Heart left ventricle (tissue), 16 donors: Measurements from ENCODE around the gene SRD5A2. TPM values are rescaled to one million over a fixed set of nuclear protein-coding genes. Genes with fewer than 3 reads are reported as not detected.

Experiments
- ATAC-seq, 4 donors: fragments of 200-7000 bp; cut with Tn5 transposase; one replicate each; pipeline ENCODE4 v1.9.1; 2020 to 2022; ENCODE audit warnings: moderate library complexity in 4 of 4, mild to moderate bottlenecking in 3 of 4, moderate number of reproducible peaks in 1 of 4
- DNase-seq, 5 donors: peaks; one replicate each; pipeline ENCODE4 v3.0.0-alpha.2; 2020
- H3K27ac ChIP-seq, 12 donors: fragments of 200-600 bp; sonication (generic) in 4 of 12; one replicate each; pipeline versions ENCODE4 v1.5.0 to v1.8.0; 2016 to 2022; ENCODE audit warnings: mild to moderate bottlenecking in 2 of 12
- H3K27me3 ChIP-seq, 9 donors: fragments of 200-600 bp; sonication (generic) in 2 of 9; one replicate each; pipeline versions ENCODE4 v1.5.1 to v1.8.0; 2016 to 2022; ENCODE audit warnings: mild to moderate bottlenecking in 3 of 9
- H3K36me3 ChIP-seq, 9 donors: fragments of 200-600 bp; sonication (generic) in 2 of 9; one replicate each; pipeline versions ENCODE4 v1.5.0 to v1.8.0; 2018 to 2022; ENCODE audit warnings: mild to moderate bottlenecking in 2 of 9
- H3K4me1 ChIP-seq, 12 donors: fragments of 200-600 bp; sonication (generic) in 4 of 12; one replicate each; pipeline versions ENCODE4 v1.5.0 to v1.8.0; 2016 to 2022; ENCODE audit warnings: mild to moderate bottlenecking in 3 of 12
- H3K4me3 ChIP-seq, 12 donors: fragments of 200-600 bp; sonication (generic) in 4 of 12; one replicate each; pipeline versions ENCODE4 v1.5.0 to v1.8.0; 2017 to 2022; ENCODE audit warnings: mild to moderate bottlenecking in 9 of 12, moderate library complexity in 4 of 12
- H3K9me3 ChIP-seq, 12 donors: fragments of 200-600 bp; sonication (generic) in 4 of 12; one replicate each; pipeline versions ENCODE4 v1.5.0 to v1.8.0; 2016 to 2022; ENCODE audit warnings: mild to moderate bottlenecking in 1 of 12
- CTCF ChIP-seq, 12 donors: fragments of 200-600 bp; sonication (generic) in 4 of 12; IDR thresholded peaks; one replicate each; pipeline versions ENCODE4 v1.5.0 to v1.8.0; 2018 to 2022; ENCODE audit warnings: antibody characterized with exemption in 12 of 12, mild to moderate bottlenecking in 5 of 12
- POLR2A ChIP-seq, 2 donors: fragments of 450-650 bp; IDR thresholded peaks; one replicate each; pipeline ENCODE4 v1.6.1; 2017; ENCODE audit warnings: antibody characterized with exemption in 2 of 2, mild to moderate bottlenecking in 2 of 2, moderate library complexity in 2 of 2
- WGBS, 4 donors: extraction: QIAGEN DNeasy Blood & Tissue Kit in 2 of 4; methylation state at CpG; one replicate each; pipeline versions ENCODE4 v1.1.5 to v1.1.7; 2013 to 2018; 5-methylcytosine and 5-hydroxymethylcytosine counted together
- intact Hi-C, 10 donors: fragments of 100-400 bp; cut with DNase I; formaldehyde crosslinking; loops; one replicate each; pipeline versions ENCODE4 v1.11.1 to v1.14.2; 2022
- polyA plus RNA-seq, 2 donors: library from polyadenylated mRNA; stranded (reverse); fragments of 200-250 nt; gene quantifications; one replicate each; pipeline ENCODE4 v1.2.3, GENCODE V29; 2013
- total RNA-seq, 9 donors: library from RNA; depleted of rRNA in 2 of 9; stranded (reverse); fragments of >200 nt in 2 of 9; fragmentation: NEBNext Ultra II Directional in 3 of 9; extraction: Animal tissue kit (Norgen Biotek cat#: 25700) in 3 of 9; gene quantifications; one replicate each; pipeline versions ENCODE4 v1.1.0 to v1.2.4, GENCODE V29; 2016 to 2023
- donor health status: ischemic (EF 13 %, LVEDD 7.1; RV severe dilation, severe dysfunction).
- donor health status: healthy with polysubstance abuse.
- donor health status: DM: no; HTN: yes; CAD: no.
- donor health status: DM: no; HTN: no; CAD: no.
- donor health status: ischemic (EF 25% LVEDD 6.9; RV normal size, moderate dysfunction).
- donor health status: ischemic (EF 25% LVEDD 5.7; RV mildly dilated, moderate dysfunction).
- donor health status: healthy.
- donor health status: DM: yes; HTN: yes; CAD: no.
- donor health status: ischemic (EF 35%, LVEDD 5.7; RV mildly dilated, moderate dysfunction).
- donor health status: nonischemic (EF 11% LVEDD 7.7; RV severe dilation, severe dysfunction).
- donor health status: DM: yes; HTN: yes; CAD: no.
- donor health status: PGD.
- donor health status: ischemic (EF 29% LVEDD 5.4; RV normal size, mild dysfunction).
- donor health status: nonischemic (EF 23%, LVEDD 6.1; RV moderate dilation, normal function).

Gene SRD5A2
- total and polyA plus RNA-seq, 11 donors, result not detected

DNA sequence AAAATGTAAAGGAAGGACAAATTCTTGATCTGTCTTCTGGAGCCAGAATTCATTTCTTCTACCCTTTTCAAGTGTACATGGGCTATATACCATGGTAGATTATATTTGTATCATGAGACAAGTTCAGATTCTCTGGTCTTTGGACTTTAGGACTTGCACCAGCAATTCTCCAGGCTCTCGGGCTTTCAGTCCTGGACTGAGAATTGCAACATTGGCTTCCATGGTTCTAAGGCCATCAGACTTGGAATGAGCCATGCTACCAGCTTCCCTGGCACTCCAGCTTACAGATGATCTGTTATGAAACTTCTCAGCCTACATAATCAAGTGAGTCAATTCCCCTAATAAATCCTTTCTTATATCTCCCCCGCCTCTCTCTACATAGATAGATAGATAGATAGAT is 33.3 kb downstream of the SRD5A2 start:
- Histone ChIP-seq H3K27ac (no peak overlapping the region), H3K9me3 (peaks cover 0 to 30% (median 9%) of the 10 kb centered on the region in 12 donors), H3K27me3 (no peaks in the 10 kb centered on the region), H3K4me3 (no peak overlapping the region), H3K4me1 (no peaks in the 10 kb centered on the region), H3K36me3 (no peaks in the 10 kb centered on the region)
- TF ChIP-seq CTCF (IDR thresholded peaks at IDR 0.05) (no peak), POLR2A (IDR thresholded peaks at IDR 0.05) (no peak)
- intact Hi-C loops, result no loop called here
- WGBS, 4 donors, result 72 to 96% (median 83%) methylated on average over 2 of the region's 2 CpGs
- DNase-seq (no peak), ATAC-seq (no peak)

DNA sequence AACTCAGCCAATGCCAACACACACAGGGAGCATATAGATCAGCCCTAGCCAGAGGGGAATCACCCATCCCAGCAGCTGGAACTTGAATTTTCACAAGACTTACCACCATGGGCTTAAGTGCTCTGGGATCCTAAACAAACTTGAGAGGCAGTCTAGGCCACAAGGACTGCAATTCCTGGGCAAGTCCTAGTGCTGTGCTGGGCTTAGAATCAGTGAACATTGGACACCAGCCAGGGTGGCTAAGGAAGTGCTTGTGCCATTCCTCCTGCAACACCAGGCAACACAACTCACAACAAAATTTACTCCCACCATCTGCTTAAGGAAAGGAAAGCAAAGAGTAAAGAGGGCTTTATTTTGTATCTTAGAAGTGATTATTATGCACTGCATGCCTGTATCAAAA is 38.9 kb downstream of the SRD5A2 start:
- Histone ChIP-seq H3K27me3 (no peaks in the 10 kb centered on the region), H3K27ac (no peak overlapping the region), H3K36me3 (no peaks in the 10 kb centered on the region), H3K4me1 (no peaks in the 10 kb centered on the region), H3K9me3 (peaks cover 0 to 33% (median 11%) of the 10 kb centered on the region in 12 donors), H3K4me3 (no peak overlapping the region)
- intact Hi-C loops, result no loop called here
- TF ChIP-seq POLR2A (IDR thresholded peaks at IDR 0.05), result no peak
- TF ChIP-seq CTCF (IDR thresholded peaks at IDR 0.05), result no peak
- ATAC-seq, result no peak
- no peak for DNase-seq

DNA sequence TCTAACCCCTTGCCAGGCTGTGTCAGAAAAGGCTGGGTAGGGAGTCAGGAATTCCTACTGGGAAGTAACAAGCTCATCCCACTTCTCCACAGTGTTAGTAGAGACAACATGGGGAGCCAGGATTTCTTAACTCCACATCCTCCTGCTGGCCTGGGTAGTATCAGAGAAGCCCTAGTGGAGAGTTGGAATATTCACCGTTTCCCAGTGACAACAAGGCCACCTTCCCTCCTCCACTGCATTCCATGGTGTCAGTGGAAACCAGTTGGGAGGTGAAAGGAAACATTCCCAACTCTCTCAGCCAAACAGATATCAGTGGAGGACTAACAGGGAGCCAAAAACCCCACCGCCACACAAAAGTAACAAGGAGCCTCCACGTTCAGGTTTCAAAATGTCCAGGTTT is 41.2 kb downstream of the SRD5A2 start:
- Histone ChIP-seq H3K4me3 (no peak overlapping the region), H3K9me3 (peaks cover 0 to 29% (median 11%) of the 10 kb centered on the region in 12 donors), H3K4me1 (no peaks in the 10 kb centered on the region), H3K27me3 (no peaks in the 10 kb centered on the region), H3K27ac (no peak overlapping the region), H3K36me3 (no peaks in the 10 kb centered on the region)
- DNase-seq (no peak), ATAC-seq (no peak)
- TF ChIP-seq POLR2A (IDR thresholded peaks at IDR 0.05), result no peak
- no peak for TF ChIP-seq CTCF (IDR thresholded peaks at IDR 0.05)
- WGBS, 4 donors, result 17 to 20% (median 18%) methylated on average over 3 of the region's 3 CpGs
- intact Hi-C loops, result no loop called here

DNA sequence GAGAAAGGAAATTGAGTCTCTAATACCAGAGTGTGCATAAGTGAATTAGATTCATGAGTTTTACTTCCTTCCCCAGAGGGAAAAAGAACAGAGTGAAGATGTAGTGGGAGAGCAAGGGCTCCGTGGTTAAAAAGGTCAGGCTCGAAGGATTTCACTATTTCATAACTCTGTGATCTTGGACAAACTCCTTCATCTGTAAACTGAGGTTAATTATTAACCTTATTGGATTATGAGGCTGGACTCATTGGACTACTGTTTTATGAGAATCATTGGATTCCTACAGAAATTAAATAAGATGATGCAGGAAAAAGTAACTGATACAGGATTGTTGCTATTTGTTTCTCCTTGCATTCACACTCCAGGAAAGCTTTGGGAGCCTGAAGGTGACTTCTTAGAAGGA is 45.0 kb downstream of the SRD5A2 start:
- Histone ChIP-seq H3K27me3 (no peaks in the 10 kb centered on the region), H3K36me3 (no peaks in the 10 kb centered on the region), H3K27ac (no peak overlapping the region), H3K9me3 (no peaks in the 10 kb centered on the region), H3K4me1 (no peaks in the 10 kb centered on the region), H3K4me3 (no peak overlapping the region)
- ATAC-seq, result no peak
- TF ChIP-seq POLR2A (IDR thresholded peaks at IDR 0.05) (no peak), CTCF (IDR thresholded peaks at IDR 0.05) (no peak)
- WGBS, 4 donors, result 72 to 80% (median 75%) methylated on average over 2 of the region's 2 CpGs
- no peak for DNase-seq
- intact Hi-C loops, result no loop called here
